Thymus (tissue), 11 donors: ENCODE data around the gene SRRM4. TPM values are rescaled to one million over a fixed set of nuclear protein-coding genes. Genes with fewer than 3 reads are reported as not detected.

Experiments
- DNase-seq, 9 donors: peaks; one replicate each; pipeline ENCODE4 v3.0.0-alpha.2; 2013; ENCODE audit warnings: low spot score in 9 of 9, low read depth in 6 of 9, missing footprints in 1 of 9
- H3K27ac ChIP-seq, 2 donors: one replicate each; pipeline ENCODE4 v1.5.1; 2013; ENCODE audit warnings: control low read depth in 1 of 2, low read depth in 1 of 2, low read length in 1 of 2, mild to moderate bottlenecking in 1 of 2, moderate library complexity in 1 of 2
- H3K27me3 ChIP-seq, 2 donors: one replicate each; pipeline ENCODE4 v1.5.1; 2013; ENCODE audit warnings: low read length in 1 of 2; ENCODE audit not compliant: control insufficient read depth in 2 of 2, insufficient read depth in 1 of 2
- H3K36me3 ChIP-seq, 2 donors: one replicate each; pipeline ENCODE4 v1.5.1; 2013; ENCODE audit warnings: low read length in 1 of 2, mild to moderate bottlenecking in 1 of 2, moderate library complexity in 1 of 2; ENCODE audit not compliant: control insufficient read depth in 2 of 2, insufficient read depth in 2 of 2
- H3K4me1 ChIP-seq, 2 donors: one replicate each; pipeline ENCODE4 v1.5.1; 2013; ENCODE audit warnings: low read length in 2 of 2; ENCODE audit not compliant: control insufficient read depth in 2 of 2, insufficient read depth in 2 of 2
- H3K4me3 ChIP-seq, 2 donors: one replicate each; pipeline ENCODE4 v1.5.1; 2013; ENCODE audit warnings: low read length in 2 of 2, control low read depth in 1 of 2, mild to moderate bottlenecking in 1 of 2
- H3K9me3 ChIP-seq, 2 donors: one replicate each; pipeline ENCODE4 v1.5.1; 2013; ENCODE audit warnings: low read length in 1 of 2, mild to moderate bottlenecking in 1 of 2; ENCODE audit not compliant: control insufficient read depth in 2 of 2, insufficient read depth in 1 of 2
- WGBS: extraction: QIAGEN DNeasy Blood & Tissue Kit; methylation state at CpG from one replicate; pipeline ENCODE4 v1.1.7; 2013; 5-methylcytosine and 5-hydroxymethylcytosine counted together
- polyA plus RNA-seq: library from polyadenylated mRNA; stranded (reverse); fragments of 200-250 nt; gene quantifications from one replicate; pipeline ENCODE4 v1.2.3, GENCODE V29; 2013
- total RNA-seq: library from RNA; stranded (reverse); fragments of 120-200 nt; gene quantifications from one replicate; pipeline ENCODE4 v1.2.4, GENCODE V29; 2013
- donor health status: healthy.

The SRRM4 gene
- total and polyA plus RNA-seq, 2 donors = under 0.01 to 0.05 TPM

DNA sequence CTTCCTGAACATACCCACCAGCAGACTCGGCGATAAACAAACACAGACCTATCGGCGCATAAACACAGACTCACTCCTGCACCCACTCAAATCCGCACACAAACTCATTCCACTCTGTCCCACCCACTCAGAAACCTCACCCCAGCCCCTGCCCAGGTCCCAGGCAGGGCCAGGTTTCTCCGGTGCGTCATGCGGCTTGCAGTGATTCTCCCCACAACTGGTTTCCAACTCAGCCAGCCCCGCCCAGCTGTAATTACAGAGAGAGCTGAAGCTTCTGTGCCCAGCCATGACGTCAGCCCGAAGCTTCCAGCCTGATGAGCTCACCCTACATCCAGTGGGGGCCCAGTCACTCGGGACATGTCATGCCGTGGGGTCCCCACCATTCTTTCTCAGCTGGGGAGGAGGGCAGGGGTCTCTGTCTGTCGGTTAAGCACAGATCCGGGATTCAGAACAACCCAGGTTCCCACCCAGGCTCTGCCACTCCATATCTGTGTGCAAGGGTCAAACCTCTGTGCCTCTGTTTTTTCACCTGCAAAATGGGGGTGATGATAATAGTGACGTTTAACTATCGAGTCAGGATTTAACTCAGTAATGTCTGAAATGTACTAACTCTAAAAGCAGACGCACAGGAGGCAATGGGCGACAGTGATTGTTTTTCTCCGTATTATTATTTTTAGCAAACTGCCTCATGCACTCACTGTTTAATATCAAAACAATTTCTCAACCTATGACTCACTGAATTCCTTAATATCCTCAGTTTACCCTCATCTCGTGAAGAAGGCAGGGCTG, 195.1 kb downstream of the SRRM4 start:
- H3K27ac ChIP-seq = no peak overlapping the region
- H3K4me3 ChIP-seq = no peak overlapping the region
- no peaks in the 10 kb centered on the region for H3K9me3 ChIP-seq
- H3K4me1 ChIP-seq = no peaks in the 10 kb centered on the region
- H3K36me3 ChIP-seq = no peaks in the 10 kb centered on the region
- peak in 2 of 9 donors; percentile 13 to 14 for DNase-seq
- H3K27me3 ChIP-seq = peaks cover 0 to 29% of the 10 kb centered on the region in 2 donors
- WGBS = 61% methylated on average over 21 of the region's 21 CpGs

DNA sequence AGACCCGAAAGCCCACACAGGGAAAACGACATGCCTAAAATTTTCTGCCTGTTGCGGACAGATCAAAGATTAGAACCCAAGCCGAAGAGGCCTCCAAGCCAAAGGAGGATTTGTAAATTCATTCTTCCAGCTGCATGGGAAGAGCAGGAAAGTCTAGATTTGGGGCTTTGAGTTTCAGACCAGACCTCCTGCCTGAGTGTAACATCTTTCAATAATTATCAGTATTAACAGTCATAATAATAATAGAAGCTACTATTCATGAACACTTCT, 195.7 kb downstream of the SRRM4 start:
- Histone ChIP-seq H3K27me3 (peaks cover 0 to 29% of the 10 kb centered on the region in 2 donors), H3K4me1 (no peaks in the 10 kb centered on the region), H3K27ac (no peak overlapping the region), H3K4me3 (no peak overlapping the region), H3K36me3 (no peaks in the 10 kb centered on the region), H3K9me3 (no peaks in the 10 kb centered on the region)
- 93% methylated on average over 4 of the region's 4 CpGs for WGBS
- DNase-seq = no peak

DNA sequence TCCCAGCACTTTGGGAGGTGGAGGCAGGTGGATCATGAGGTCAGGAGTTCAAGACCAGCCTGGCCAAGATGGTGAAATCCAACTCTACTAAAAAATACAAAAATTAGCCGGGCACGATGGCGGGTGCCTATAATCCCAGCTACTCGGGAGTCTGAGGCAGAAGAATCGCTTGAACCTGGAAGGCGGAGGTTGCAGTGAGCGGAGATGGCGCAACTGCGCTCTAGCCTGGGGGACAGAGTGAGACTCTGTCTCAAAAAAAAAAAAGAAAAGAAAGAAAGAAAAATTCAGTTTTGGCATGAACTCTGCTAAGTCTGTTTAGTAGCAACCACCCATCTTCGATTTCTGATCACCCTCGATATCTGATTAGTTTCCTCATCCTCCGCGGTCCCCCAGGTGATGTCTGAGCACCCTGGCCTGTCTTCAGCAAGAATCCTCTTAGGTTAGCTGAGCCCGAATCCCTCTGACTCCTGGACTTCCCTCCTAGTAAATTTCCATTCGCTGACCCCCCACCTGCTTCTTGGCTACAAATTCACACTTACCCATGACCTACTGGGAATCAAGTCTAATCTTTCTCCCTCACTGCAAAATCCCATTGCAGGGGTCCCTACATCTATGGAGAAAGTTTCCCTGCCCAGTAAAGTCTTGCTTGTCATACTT, 196.5 kb downstream of the SRRM4 start:
- H3K27ac ChIP-seq = no peak overlapping the region
- no peaks in the 10 kb centered on the region for H3K36me3 ChIP-seq
- no peak overlapping the region for H3K4me3 ChIP-seq
- H3K4me1 ChIP-seq = no peaks in the 10 kb centered on the region
- H3K9me3 ChIP-seq = no peaks in the 10 kb centered on the region
- WGBS = 91% methylated on average over 15 of the region's 15 CpGs
- peaks cover 0 to 29% of the 10 kb centered on the region in 2 donors for H3K27me3 ChIP-seq
- no peak for DNase-seq

DNA sequence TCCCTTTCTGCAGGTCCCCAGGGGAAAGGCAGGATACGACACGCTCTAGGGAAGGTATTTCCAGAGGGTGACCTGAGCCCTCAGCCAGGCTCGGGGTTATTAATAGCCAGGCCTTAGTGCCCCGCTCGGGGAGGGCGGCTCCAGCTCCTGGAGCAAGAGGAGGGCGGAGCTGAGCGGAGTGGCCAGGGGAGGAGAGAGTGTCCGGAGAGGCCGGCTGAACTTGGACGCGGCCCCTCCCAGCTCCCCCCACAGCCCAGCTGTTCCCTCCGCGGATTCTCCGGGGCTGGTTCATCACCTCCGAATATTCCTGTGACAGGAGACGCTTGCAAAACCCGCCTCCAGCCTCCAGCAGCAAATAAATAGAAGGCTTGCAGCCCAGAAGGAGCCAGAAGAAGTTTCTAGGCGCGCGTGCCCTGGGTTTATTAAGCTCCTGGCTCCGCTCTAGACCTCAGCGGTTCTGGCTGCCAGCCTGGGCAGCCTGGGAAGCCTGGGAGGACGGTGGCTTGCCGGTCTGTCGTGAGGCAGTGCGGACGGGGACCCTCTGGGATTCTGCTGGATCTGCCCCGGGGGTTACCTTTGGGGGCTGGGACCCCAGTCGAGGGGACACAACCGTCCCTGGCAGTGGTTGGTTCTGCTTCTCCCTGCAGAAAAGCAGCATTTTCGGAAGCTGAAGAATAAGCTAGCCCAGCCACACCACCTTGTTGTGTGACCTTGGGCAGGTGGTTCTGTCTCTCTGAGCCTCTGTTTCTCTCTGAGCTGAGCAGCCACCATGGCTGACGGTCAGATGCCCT, 197.4 kb downstream of the SRRM4 start, which contains the start of gene HSPB8:
HSPB8 (plus strand) TSS at position 388 of the 791 bp plus-strand sequence; CDS start at position 770, 382 bp downstream.
- Histone ChIP-seq H3K9me3 (no peaks in the 10 kb centered on the region), H3K4me3 (peak within 1 kb of the TSS; percentile 28 to 39), H3K27ac (peak within 1 kb of the TSS; percentile 57 to 80), H3K36me3 (no peaks in the 10 kb centered on the region), H3K4me1 (no peaks in the 10 kb centered on the region), H3K27me3 (peaks cover 0 to 29% of the 10 kb centered on the region in 2 donors)
- peak in 2 of 9 donors; percentile 7 to 21 for DNase-seq
- WGBS = 17% methylated on average over 33 of the region's 33 CpGs

DNA sequence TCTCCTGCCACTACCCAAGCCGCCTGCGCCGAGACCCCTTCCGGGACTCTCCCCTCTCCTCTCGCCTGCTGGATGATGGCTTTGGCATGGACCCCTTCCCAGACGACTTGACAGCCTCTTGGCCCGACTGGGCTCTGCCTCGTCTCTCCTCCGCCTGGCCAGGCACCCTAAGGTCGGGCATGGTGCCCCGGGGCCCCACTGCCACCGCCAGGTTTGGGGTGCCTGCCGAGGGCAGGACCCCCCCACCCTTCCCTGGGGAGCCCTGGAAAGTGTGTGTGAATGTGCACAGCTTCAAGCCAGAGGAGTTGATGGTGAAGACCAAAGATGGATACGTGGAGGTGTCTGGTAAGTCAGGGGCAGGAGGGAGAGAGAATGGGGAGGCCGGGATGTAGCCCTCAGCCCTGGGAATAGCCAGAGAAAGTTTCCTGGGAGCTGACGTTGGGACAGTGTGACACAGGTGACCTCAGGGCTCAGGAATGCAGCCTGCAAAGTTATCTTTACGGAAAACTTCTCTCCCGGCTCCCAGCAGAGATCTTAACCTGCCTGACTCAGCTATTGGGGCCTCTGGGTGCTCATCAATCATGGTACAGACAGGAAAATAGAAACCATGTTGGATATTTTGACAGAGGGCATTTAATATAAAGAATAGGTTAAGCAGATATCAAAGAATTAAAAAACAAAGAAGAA, 198.1 kb downstream of the SRRM4 start:
- H3K27me3 ChIP-seq = peaks cover 0 to 29% of the 10 kb centered on the region in 2 donors

DNA sequence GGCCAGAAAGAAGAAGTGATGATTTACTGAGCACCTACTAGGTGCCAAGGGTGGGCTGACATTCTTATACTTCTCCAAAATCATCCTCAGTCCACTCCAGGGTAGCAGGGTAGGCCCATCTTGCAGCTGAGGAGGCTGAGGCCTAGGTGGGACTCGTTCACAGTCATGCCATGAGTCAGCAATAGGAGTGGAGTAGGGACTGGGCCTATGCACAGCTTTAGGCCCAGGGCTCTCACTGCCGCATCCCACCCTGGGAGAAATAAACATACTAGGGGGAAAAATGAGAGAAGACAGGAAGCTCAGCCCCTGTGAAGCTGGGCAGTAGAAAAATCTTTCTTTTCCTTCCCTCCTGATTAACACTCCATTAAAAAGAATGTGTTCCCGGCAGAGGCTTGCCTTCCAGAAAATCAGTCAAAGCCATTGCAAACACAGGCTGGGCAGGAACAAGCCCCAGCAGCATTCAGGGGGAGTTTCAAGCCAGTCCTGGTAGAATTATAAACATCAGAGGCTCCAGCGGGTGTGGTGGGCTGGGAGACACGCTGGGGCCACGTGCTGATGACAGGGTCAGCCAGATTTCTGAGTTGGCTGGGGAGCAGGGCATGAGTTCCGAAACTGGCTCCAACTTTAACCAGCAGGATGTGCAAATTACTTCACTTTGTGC, 199.2 kb downstream of the SRRM4 start:
- H3K4me1 ChIP-seq = no peaks in the 10 kb centered on the region
- no peaks in the 10 kb centered on the region for H3K36me3 ChIP-seq
- peak overlapping the region; percentile 3 to 39 for H3K4me3 ChIP-seq
- peak overlapping the region; percentile 69 to 76 for H3K27ac ChIP-seq
- peaks cover 0 to 29% of the 10 kb centered on the region in 2 donors for H3K27me3 ChIP-seq
- no peaks in the 10 kb centered on the region for H3K9me3 ChIP-seq
- no peak for DNase-seq
- 65% methylated on average over 7 of the region's 7 CpGs for WGBS

More for the DNA sequence above, 198.1 kb downstream of the SRRM4 start:
- Histone ChIP-seq H3K27ac (peak overlapping the region; percentile 3 to 76), H3K4me1 (no peaks in the 10 kb centered on the region), H3K4me3 (peak overlapping the region; percentile 28 to 39), H3K36me3 (no peaks in the 10 kb centered on the region), H3K9me3 (no peaks in the 10 kb centered on the region)
- 73% methylated on average over 18 of the region's 18 CpGs for WGBS
- no peak for DNase-seq

DNA sequence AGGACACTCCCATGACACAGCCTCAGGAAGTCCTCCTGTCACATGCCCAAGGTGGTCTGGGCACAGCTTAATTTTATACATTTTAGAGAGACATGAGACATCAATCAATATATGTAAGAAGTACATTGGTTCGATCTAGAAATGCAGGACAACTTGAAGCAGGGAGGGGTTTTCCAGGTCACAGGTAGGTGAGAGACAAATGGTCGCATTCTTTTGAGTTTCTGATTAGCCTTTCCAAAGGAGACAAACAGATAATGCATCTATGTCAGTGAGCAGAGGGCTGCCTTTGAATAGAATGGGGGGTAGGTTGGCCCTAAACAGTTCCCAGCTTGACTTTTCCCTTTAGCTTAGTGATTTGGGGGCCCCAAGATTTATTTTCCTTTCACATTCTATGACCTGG, 199.9 kb downstream of the SRRM4 start:
- no peaks in the 10 kb centered on the region for H3K4me1 ChIP-seq
- no peak overlapping the region for H3K27ac ChIP-seq
- DNase-seq = no peak
- no peaks in the 10 kb centered on the region for H3K36me3 ChIP-seq
- no peaks in the 10 kb centered on the region for H3K9me3 ChIP-seq
- H3K27me3 ChIP-seq = peaks cover 0 to 25% of the 10 kb centered on the region in 2 donors
- H3K4me3 ChIP-seq = peak overlapping the region in 1 of 2 donors; percentile 39
- WGBS = 66% methylated on average over 2 of the region's 2 CpGs

DNA sequence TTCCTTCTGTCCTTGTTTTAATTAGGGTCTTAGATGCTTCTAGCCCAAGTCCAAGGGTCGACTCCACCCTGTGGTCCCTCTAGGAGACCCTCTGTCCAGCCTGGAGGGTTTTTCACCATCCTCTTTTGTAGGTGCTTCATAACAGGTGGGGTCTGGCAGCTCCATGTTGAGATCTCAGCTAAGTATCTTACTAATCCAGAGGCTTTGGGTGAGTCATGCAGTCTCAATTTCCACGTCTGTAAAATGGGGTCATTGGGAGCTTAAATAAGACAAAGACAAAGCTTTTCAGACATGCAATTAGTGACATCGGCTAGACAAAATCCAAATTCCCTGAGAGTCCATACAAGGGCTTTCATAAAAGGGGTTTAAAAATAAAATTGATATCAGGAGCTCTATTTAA, 200.6 kb downstream of the SRRM4 start:
- peaks cover 0 to 22% of the 10 kb centered on the region in 2 donors for H3K27me3 ChIP-seq
- H3K4me1 ChIP-seq = no peaks in the 10 kb centered on the region
- H3K27ac ChIP-seq = no peak overlapping the region
- no peak for DNase-seq
- no peaks in the 10 kb centered on the region for H3K9me3 ChIP-seq
- WGBS = 85% methylated on average over 3 of the region's 3 CpGs
- H3K4me3 ChIP-seq = no peak overlapping the region
- H3K36me3 ChIP-seq = no peaks in the 10 kb centered on the region
